Vagina (tissue), 2 donors: Measurements from ENCODE around the gene COX10. TPM values are rescaled to one million over a fixed set of nuclear protein-coding genes. Genes with fewer than 3 reads are reported as not detected.

Source experiments
- DNase-seq, 2 donors: peaks; one replicate each; pipeline ENCODE4 v3.0.0-alpha.2; 2017; ENCODE audit errors: extremely low spot score in 2 of 2
- H3K27ac ChIP-seq: fragments of 200-600 bp; sonication (generic); one replicate; pipeline ENCODE4 v1.5.1; 2019
- H3K27me3 ChIP-seq: fragments of 200-600 bp; sonication (generic); one replicate; pipeline ENCODE4 v1.5.1; 2019
- H3K36me3 ChIP-seq, 2 donors: fragments of 200-600 bp; sonication (generic); one replicate each; pipeline ENCODE4 v1.5.1; 2017 to 2019
- H3K4me1 ChIP-seq: fragments of 200-600 bp; sonication (generic); one replicate; pipeline ENCODE4 v1.5.1; 2019
- H3K4me3 ChIP-seq, 2 donors: fragments of 200-600 bp; sonication (generic); 1 replicate in 1 of 2; 2 replicates in 1 of 2; pipeline ENCODE4 v1.5.1; 2016 to 2019
- H3K9me3 ChIP-seq: fragments of 200-600 bp; sonication (generic); one replicate; pipeline ENCODE4 v1.5.1; 2019
- CTCF ChIP-seq, 3 experiments: fragments of 450-650 bp in 2 of 3; fragments of 200-600 bp in 1 of 3; sonication (generic) in 1 of 3; IDR thresholded peaks; one replicate each; pipeline ENCODE4 v1.5.1; 2017 to 2019; ENCODE audit warnings: antibody characterized with exemption in 3 of 3, mild to moderate bottlenecking in 2 of 3, moderate library complexity in 2 of 3
- POLR2A ChIP-seq, 2 donors: fragments of 450-650 bp; IDR thresholded peaks; one replicate each; pipeline ENCODE4 v1.6.1; 2017; ENCODE audit warnings: antibody characterized with exemption in 2 of 2, mild to moderate bottlenecking in 2 of 2, moderate library complexity in 2 of 2
- POLR2AphosphoS5 ChIP-seq, 2 donors: sonication (generic); formaldehyde crosslinking; IDR thresholded peaks; one replicate each; pipeline ENCODE4 v1.9.0; 2017; ENCODE audit warnings: antibody characterized with exemption in 2 of 2, mild to moderate bottlenecking in 2 of 2, low read depth in 1 of 2; ENCODE audit not compliant: insufficient read depth in 1 of 2
- intact Hi-C: fragments of 100-400 bp; cut with DNase I; formaldehyde crosslinking; loops from one replicate; pipeline ENCODE4 v1.15.1; 2023
- total RNA-seq: library from RNA; depleted of rRNA; stranded (reverse); fragments of >200 nt; gene quantifications from one replicate; pipeline ENCODE4 v1.2.3, GENCODE V29; 2016

The COX10 gene
- total RNA-seq, 1 donor from 2014 or later: 27.5 TPM

GRCh38 chr17:14092808-14093207 lies 23.5 kb downstream of the COX10 start:
- Histone ChIP-seq H3K4me1 (peaks cover 20% of the 10 kb centered on the region), H3K9me3 (no peaks in the 10 kb centered on the region), H3K27me3 (no peaks in the 10 kb centered on the region), H3K36me3 (no peaks in the 10 kb centered on the region), H3K4me3 (no peak overlapping the region), H3K27ac (no peak overlapping the region)
- TF ChIP-seq POLR2AphosphoS5 (IDR thresholded peaks at IDR 0.05; ENCODE audit: insufficient read depth in 1 of 2, low read depth in 1 of 2) (no peak), POLR2A (IDR thresholded peaks at IDR 0.05) (no peak), CTCF (IDR thresholded peaks at IDR 0.05) (no peak)
- intact Hi-C loops: no loop called here
- DNase-seq: no peak

- Histone ChIP-seq H3K4me1 (peaks cover 20% of the 10 kb centered on the region), H3K9me3 (no peaks in the 10 kb centered on the region), H3K27ac (no peak overlapping the region), H3K4me3 (no peak overlapping the region), H3K27me3 (no peaks in the 10 kb centered on the region), H3K36me3 (no peaks in the 10 kb centered on the region)
- intact Hi-C loops: no loop called here
- no peak for DNase-seq
- TF ChIP-seq CTCF (IDR thresholded peaks at IDR 0.05) (no peak), POLR2AphosphoS5 (IDR thresholded peaks at IDR 0.05; ENCODE audit: insufficient read depth in 1 of 2, low read depth in 1 of 2) (no peak), POLR2A (IDR thresholded peaks at IDR 0.05) (no peak)
Measured at GRCh38 chr17:14094676-14095601, 25.6 kb downstream of the COX10 start.

DNA sequence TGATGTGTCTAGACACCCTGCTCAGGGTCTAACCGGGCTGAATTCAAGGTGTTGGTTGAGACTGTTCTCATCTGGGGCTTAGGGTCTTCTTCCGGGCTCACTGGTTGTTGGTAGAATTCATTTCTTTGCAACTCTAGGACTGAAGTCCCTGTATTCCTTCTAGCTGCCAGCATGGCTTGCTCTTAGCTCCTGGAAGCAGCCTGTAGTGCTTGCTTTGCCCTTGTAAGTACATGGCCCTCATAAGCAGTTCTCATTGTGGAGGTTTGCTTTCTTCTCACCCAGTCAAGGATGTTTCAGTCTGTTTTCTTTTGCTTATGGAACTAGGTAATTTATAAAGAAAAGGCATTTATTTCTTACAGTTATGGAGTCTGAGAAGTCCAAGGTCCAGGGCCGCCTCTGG lies 26.3 kb downstream of the COX10 start:
- no peak overlapping the region for H3K4me3 ChIP-seq
- no peak overlapping the region for H3K27ac ChIP-seq
- H3K4me1 ChIP-seq: peaks cover 20% of the 10 kb centered on the region
- no peaks in the 10 kb centered on the region for H3K36me3 ChIP-seq
- TF ChIP-seq CTCF (IDR thresholded peaks at IDR 0.05) (no peak), POLR2A (IDR thresholded peaks at IDR 0.05) (no peak), POLR2AphosphoS5 (IDR thresholded peaks at IDR 0.05; ENCODE audit: insufficient read depth in 1 of 2, low read depth in 1 of 2) (no peak)
- intact Hi-C loops: no loop called here
- no peak for DNase-seq
- no peaks in the 10 kb centered on the region for H3K9me3 ChIP-seq
- H3K27me3 ChIP-seq: no peaks in the 10 kb centered on the region

DNA sequence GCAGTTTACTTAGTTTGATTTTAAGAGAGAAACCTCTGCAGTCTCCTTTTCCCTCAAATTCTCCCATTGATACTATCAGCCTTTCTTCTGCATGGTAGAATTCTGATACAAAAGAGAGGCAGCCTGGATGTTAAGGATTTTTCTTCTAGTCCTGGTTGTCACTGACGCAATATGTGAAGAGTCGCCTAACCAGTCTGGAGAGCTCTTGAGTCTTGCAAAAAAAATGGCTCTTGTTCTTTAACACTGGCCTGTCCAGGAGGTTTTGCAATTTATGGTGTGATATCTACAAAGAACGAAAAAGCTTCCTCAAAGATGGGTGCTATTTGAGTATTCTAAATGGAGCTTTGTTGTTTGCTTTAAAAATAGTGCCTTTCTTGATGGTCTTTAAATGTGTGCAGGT lies 28.9 kb downstream of the COX10 start:
- H3K9me3 ChIP-seq: no peaks in the 10 kb centered on the region
- no peaks in the 10 kb centered on the region for H3K27me3 ChIP-seq
- H3K27ac ChIP-seq: no peak overlapping the region
- no peak for TF ChIP-seq POLR2A (IDR thresholded peaks at IDR 0.05)
- no peak for TF ChIP-seq CTCF (IDR thresholded peaks at IDR 0.05)
- TF ChIP-seq POLR2AphosphoS5 (IDR thresholded peaks at IDR 0.05; ENCODE audit: insufficient read depth in 1 of 2, low read depth in 1 of 2): peak in 1 of 2 donors; percentile 23
- peaks cover 7% of the 10 kb centered on the region for H3K4me1 ChIP-seq
- no peak for DNase-seq
- H3K4me3 ChIP-seq: no peak overlapping the region
- intact Hi-C loops: no loop called here
- H3K36me3 ChIP-seq: no peaks in the 10 kb centered on the region

- no peak overlapping the region for H3K27ac ChIP-seq
- peaks cover 3% of the 10 kb centered on the region for H3K4me1 ChIP-seq
- no peaks in the 10 kb centered on the region for H3K36me3 ChIP-seq
- TF ChIP-seq POLR2A (IDR thresholded peaks at IDR 0.05) (no peak), POLR2AphosphoS5 (IDR thresholded peaks at IDR 0.05; ENCODE audit: insufficient read depth in 1 of 2, low read depth in 1 of 2) (no peak), CTCF (IDR thresholded peaks at IDR 0.05) (no peak)
- no peaks in the 10 kb centered on the region for H3K27me3 ChIP-seq
- no peak for DNase-seq
- H3K9me3 ChIP-seq: no peaks in the 10 kb centered on the region
- no peak overlapping the region for H3K4me3 ChIP-seq
- intact Hi-C loops: no loop called here
Measured at GRCh38 chr17:14101976-14102375, 32.7 kb downstream of the COX10 start.
